Nephron progenitor cell (in vitro differentiated cells): ENCODE data around the gene LPIN1.
A peak's percentile ranks its signal among the peaks of the same experiment; 100 is the strongest.
"Not testable (repeated sequence)": the region's sequence is repeated elsewhere in the genome, so short reads cannot be mapped to it uniquely, and the experiment has no call there.

Experiments used
- DNase-seq: peaks from one replicate; pipeline ENCODE4 v3.0.0; 2021
- H3K27ac Mint-ChIP-seq: 2 replicates; pipeline ENCODE4 v1.8.0; 2021; ENCODE audit warnings: mild to moderate bottlenecking, moderate library complexity, mixed read lengths
- H3K27me3 Mint-ChIP-seq: 2 replicates; pipeline ENCODE4 v1.8.0; 2021; ENCODE audit warnings: mild to moderate bottlenecking, low read depth, mixed read lengths; ENCODE audit not compliant: poor library complexity
- H3K36me3 Mint-ChIP-seq: 2 replicates; pipeline ENCODE4 v1.8.0; 2021; ENCODE audit warnings: low read depth, mixed read lengths
- H3K4me1 Mint-ChIP-seq: 2 replicates; pipeline ENCODE4 v1.8.0; 2021; ENCODE audit warnings: mixed read lengths
- H3K4me3 Mint-ChIP-seq: 2 replicates; pipeline ENCODE4 v1.8.0; 2021; ENCODE audit warnings: mild to moderate bottlenecking, moderate library complexity, mixed read lengths
- H3K9me3 Mint-ChIP-seq: 2 replicates; pipeline ENCODE4 v1.8.0; 2021; ENCODE audit warnings: mild to moderate bottlenecking, moderate library complexity, mixed read lengths
- TF ChIP-seq, protein P1 (sequence below): fragments of 200-600 bp; sonication (generic); IDR thresholded peaks from 2 replicates; pipeline ENCODE4 v1.5.0; 2021; ENCODE audit warnings: antibody characterized with exemption

LPIN1 gene

DNA sequence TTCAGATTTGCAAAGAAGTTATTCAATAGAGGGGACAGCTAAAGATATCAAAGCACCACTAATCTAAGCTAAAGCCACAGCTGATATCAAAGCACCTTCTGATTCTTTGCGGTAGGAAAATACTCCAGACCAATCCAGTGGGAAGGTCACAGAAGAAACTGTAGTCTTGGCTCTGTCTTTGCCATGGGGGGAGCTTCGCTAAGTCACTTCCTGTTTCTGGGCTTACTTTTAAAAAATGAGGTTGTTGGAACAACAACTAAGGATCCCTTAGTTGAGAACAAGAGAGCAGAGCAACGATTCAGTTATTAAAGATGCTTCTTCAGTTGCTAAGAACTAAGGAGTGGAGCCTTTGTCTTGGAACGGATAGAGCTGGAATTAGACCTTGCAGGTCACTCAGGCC, 12.2 kb downstream of the LPIN1 start:
- no peak for DNase-seq
- Mint-ChIP-seq H3K4me3 (no peak overlapping the region), H3K27ac (no peak overlapping the region), H3K4me1 (peaks cover 79% of the 10 kb centered on the region), H3K27me3 (peaks cover 4% of the 10 kb centered on the region), H3K36me3 (peaks cover 58% of the 10 kb centered on the region), H3K9me3 (peaks cover 31% of the 10 kb centered on the region)
- TF ChIP-seq, protein P1, sequence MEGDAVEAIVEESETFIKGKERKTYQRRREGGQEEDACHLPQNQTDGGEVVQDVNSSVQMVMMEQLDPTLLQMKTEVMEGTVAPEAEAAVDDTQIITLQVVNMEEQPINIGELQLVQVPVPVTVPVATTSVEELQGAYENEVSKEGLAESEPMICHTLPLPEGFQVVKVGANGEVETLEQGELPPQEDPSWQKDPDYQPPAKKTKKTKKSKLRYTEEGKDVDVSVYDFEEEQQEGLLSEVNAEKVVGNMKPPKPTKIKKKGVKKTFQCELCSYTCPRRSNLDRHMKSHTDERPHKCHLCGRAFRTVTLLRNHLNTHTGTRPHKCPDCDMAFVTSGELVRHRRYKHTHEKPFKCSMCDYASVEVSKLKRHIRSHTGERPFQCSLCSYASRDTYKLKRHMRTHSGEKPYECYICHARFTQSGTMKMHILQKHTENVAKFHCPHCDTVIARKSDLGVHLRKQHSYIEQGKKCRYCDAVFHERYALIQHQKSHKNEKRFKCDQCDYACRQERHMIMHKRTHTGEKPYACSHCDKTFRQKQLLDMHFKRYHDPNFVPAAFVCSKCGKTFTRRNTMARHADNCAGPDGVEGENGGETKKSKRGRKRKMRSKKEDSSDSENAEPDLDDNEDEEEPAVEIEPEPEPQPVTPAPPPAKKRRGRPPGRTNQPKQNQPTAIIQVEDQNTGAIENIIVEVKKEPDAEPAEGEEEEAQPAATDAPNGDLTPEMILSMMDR: no peak

DNA sequence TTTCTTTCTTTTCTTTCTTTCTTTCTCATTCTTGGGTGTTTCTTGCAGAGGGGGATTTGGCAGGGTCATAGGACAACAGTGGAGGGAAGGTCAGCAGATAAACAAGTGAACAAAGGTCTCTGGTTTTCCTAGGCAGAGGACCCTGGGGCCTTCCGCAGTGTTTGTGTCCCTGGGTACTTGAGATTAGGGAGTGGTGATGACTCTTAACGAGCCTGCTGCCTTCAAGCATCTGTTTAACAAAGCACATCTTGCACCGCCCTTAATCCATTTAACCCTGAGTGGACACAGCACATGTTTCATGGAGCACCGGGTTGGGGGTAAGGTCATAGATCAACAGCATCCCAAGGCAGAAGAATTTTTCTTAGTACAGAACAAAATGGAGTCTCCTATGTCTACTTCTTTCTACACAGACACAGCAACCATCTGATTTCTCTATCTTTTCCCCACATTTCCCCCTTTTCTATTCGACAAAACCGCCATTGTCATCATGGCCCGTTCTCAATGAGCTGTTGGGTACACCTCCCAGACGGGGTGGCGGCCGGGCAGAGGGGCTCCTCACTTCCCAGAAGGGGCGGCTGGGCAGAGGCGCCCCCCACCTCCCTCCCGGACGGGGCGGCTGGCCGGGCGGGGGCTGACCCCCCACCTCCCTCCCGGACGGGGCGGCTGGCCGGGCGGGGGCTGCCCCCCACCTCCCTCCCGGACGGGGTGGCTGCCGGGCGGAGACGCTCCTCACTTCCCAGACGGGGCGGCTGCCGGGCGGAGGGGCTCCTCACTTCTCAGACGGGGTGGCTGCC, 12.9 kb downstream of the LPIN1 start:
- Mint-ChIP-seq H3K9me3 (peaks cover 31% of the 10 kb centered on the region), H3K4me1 (peaks cover 73% of the 10 kb centered on the region), H3K4me3 (peak overlapping the region; percentile 17), H3K36me3 (peaks cover 65% of the 10 kb centered on the region)
- not testable (repeated sequence) for H3K27me3 Mint-ChIP-seq, H3K27ac Mint-ChIP-seq, DNase-seq

DNA sequence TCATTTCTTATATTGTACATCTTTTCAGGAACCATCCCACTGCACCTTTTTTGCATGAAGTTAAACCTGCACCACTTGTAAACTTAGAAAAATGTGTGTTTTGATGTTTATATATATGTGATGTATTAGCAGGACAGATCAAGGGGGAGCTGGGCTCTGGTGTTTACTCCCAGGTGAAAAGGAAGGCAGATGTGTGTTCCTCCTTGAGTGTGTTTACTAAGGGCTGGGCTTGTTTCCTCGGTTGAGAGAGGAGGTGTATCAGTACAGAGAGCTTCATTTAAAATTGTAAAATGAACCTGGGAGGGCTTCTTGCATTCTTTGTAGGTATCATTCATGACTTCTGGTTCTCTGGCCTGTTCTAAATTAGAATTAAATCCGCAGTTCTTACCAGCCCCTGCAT, 14.8 kb downstream of the LPIN1 start:
- peaks cover 31% of the 10 kb centered on the region for H3K9me3 Mint-ChIP-seq
- TF ChIP-seq, protein P1: no peak
- H3K4me3 Mint-ChIP-seq: no peak overlapping the region
- H3K27me3 Mint-ChIP-seq: no peaks in the 10 kb centered on the region
- peaks cover 75% of the 10 kb centered on the region for H3K36me3 Mint-ChIP-seq
- H3K4me1 Mint-ChIP-seq: peaks cover 55% of the 10 kb centered on the region
- H3K27ac Mint-ChIP-seq: peak overlapping the region; percentile 52
- DNase-seq: no peak

- no peak overlapping the region for H3K4me3 Mint-ChIP-seq
- no peaks in the 10 kb centered on the region for H3K27me3 Mint-ChIP-seq
- H3K36me3 Mint-ChIP-seq: peaks cover 82% of the 10 kb centered on the region
- H3K9me3 Mint-ChIP-seq: peaks cover 31% of the 10 kb centered on the region
- H3K4me1 Mint-ChIP-seq: peaks cover 50% of the 10 kb centered on the region
- TF ChIP-seq, protein P1: no peak
- DNase-seq: no peak
- peak overlapping the region; percentile 25 for H3K27ac Mint-ChIP-seq
These were observed 15.6 kb downstream of the LPIN1 start for GRCh38 chr2:11762031-11762430.

DNA sequence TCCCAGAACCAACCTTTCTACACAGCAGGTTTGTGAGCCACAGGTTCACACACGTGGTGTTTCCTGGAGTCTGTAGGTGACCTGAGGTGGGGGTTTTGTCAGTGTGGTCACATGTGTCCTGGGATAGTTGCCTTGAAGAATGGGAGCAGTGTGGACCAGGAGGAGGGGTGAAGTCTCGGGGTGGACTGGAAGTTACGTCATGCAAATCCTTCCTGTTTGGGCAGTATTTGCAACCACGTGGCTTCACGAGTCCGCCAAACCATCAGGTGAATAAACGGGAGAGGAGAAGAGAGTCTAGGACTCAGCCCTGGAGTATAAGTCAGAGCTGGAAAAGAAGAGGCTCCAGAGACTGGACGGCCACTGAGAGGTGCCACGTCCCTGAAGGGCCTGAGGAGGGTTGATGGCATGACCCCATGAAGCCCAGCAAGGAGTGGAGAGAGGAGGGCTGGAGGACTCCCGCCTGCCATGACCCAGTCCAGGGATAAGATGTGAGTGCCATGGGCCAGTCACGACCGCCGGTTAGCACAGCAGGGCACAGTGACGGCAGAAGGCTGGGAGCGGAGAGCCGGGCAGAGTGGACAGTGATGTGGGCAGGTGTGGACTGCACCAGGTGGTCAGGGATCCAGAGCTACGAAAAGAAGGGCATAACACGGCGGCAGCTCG, 16.5 kb downstream of the LPIN1 start:
- peak overlapping the region; percentile 26 for H3K27ac Mint-ChIP-seq
- DNase-seq: no peak
- H3K4me1 Mint-ChIP-seq: peaks cover 41% of the 10 kb centered on the region
- H3K36me3 Mint-ChIP-seq: peaks cover 88% of the 10 kb centered on the region
- peaks cover 29% of the 10 kb centered on the region for H3K9me3 Mint-ChIP-seq
- H3K27me3 Mint-ChIP-seq: no peaks in the 10 kb centered on the region
- H3K4me3 Mint-ChIP-seq: no peak overlapping the region
- TF ChIP-seq, protein P1: no peak

DNA sequence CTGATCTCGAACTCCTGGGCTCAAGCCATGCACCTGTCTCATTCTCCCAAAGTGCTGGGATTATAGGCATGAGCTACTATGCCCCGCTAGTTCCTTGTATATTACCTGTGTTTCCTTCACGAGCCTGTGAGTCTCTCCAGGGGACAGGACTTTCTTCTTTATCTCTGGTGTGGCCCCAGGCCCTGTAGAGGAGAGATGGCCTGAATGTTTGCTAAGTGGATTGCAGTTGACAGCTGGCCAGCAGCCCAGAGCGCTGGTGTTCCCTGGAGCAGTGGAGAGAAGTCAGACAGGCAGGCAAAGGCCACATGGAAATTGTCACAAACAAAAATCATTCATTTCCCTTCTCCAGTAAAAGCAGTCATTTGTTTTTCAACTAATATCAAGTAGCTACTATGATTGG, 17.9 kb downstream of the LPIN1 start:
- DNase-seq: no peak
- Mint-ChIP-seq H3K4me1 (peaks cover 31% of the 10 kb centered on the region), H3K9me3 (peaks cover 14% of the 10 kb centered on the region), H3K4me3 (no peak overlapping the region), H3K27ac (no peak overlapping the region), H3K27me3 (no peaks in the 10 kb centered on the region), H3K36me3 (peaks cover 85% of the 10 kb centered on the region)
- TF ChIP-seq, protein P1: no peak
